ENCODE data around the gene CTXND1. TPM values are rescaled to one million over a fixed set of nuclear protein-coding genes. Genes with fewer than 3 reads are reported as not detected.

CTXND1 gene
- total and polyA plus RNA-seq, 2 of the 13 experiments (the other 11 are each of a cell fraction or from before 2014, with no cell fraction given) = 1.2 to 2.1 TPM

DNA sequence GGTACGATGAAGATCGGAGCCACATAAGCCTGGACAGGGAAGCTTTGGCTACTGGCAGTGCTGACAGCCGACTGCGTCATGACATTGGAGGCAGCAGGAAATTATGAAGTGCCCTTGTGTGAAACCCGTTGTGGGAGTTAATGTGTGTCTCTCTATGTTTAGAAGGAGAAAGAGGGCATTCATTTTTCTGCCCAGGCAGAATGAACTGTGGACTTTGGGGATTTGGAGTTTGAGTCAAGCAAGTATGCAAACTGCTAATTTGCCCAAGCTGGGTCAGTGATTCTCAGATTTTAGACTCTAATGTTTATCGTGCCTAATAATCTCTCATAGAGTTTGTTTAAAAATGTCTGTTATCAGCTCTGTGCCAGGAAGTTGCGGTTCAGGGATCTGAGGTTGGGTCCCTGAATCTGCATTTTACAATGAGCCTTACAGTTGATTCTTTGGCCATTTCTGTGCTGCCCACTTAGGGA, 5.6 kb downstream of the CTXND1 start (continued):
- TF ChIP-seq KAT8 (CRISPR knock-in tag; IDR thresholded peaks at IDR 0.05) = 0 out of 2 replicates have a peak, but pooled peaks have one; percentile 15
- TF ChIP-seq FOXA3 (CRISPR knock-in tag; IDR thresholded peaks at IDR 0.05) = peak; percentile 29; the same call in 1 of the 2 replicates
- TF ChIP-seq ZNF17 (CRISPR knock-in tag; IDR thresholded peaks at IDR 0.05) = no peak
- no peak for TF ChIP-seq EED (CRISPR knock-in tag; IDR thresholded peaks at IDR 0.05)
- TF ChIP-seq NR2F6 (IDR thresholded peaks at IDR 0.05) = peak; percentile 28; the same call in 1 of the 2 replicates
- 0 out of 2 replicates have a peak, but pooled peaks have one; percentile 19 for TF ChIP-seq NR2F6 (CRISPR knock-in tag; IDR thresholded peaks at IDR 0.05)
- TF ChIP-seq NCOR1 (IDR thresholded peaks at IDR 0.05; ENCODE audit: borderline replicate concordance, low read length) = peak; percentile 49; the same call in 1 of the 2 replicates
- no peak for TF ChIP-seq SAFB2 (CRISPR knock-in tag; IDR thresholded peaks at IDR 0.05; ENCODE audit: borderline replicate concordance, low read depth)
- no peak for TF ChIP-seq NR3C1 (CRISPR knock-in tag; IDR thresholded peaks at IDR 0.05)
- no peak for TF ChIP-seq ZNF577 (CRISPR knock-in tag; IDR thresholded peaks at IDR 0.05; ENCODE audit: borderline replicate concordance, low read depth)
- no peak for TF ChIP-seq RARG (CRISPR knock-in tag; IDR thresholded peaks at IDR 0.05; ENCODE audit: low read depth)
- TF ChIP-seq, protein P1, sequence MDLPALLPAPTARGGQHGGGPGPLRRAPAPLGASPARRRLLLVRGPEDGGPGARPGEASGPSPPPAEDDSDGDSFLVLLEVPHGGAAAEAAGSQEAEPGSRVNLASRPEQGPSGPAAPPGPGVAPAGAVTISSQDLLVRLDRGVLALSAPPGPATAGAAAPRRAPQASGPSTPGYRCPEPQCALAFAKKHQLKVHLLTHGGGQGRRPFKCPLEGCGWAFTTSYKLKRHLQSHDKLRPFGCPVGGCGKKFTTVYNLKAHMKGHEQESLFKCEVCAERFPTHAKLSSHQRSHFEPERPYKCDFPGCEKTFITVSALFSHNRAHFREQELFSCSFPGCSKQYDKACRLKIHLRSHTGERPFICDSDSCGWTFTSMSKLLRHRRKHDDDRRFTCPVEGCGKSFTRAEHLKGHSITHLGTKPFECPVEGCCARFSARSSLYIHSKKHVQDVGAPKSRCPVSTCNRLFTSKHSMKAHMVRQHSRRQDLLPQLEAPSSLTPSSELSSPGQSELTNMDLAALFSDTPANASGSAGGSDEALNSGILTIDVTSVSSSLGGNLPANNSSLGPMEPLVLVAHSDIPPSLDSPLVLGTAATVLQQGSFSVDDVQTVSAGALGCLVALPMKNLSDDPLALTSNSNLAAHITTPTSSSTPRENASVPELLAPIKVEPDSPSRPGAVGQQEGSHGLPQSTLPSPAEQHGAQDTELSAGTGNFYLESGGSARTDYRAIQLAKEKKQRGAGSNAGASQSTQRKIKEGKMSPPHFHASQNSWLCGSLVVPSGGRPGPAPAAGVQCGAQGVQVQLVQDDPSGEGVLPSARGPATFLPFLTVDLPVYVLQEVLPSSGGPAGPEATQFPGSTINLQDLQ (CRISPR knock-in tag; IDR thresholded peaks at IDR 0.05) = no peak
- TF ChIP-seq HOXA3 (CRISPR knock-in tag; IDR thresholded peaks at IDR 0.05) = peak; percentile 71
- TF ChIP-seq, protein P2, sequence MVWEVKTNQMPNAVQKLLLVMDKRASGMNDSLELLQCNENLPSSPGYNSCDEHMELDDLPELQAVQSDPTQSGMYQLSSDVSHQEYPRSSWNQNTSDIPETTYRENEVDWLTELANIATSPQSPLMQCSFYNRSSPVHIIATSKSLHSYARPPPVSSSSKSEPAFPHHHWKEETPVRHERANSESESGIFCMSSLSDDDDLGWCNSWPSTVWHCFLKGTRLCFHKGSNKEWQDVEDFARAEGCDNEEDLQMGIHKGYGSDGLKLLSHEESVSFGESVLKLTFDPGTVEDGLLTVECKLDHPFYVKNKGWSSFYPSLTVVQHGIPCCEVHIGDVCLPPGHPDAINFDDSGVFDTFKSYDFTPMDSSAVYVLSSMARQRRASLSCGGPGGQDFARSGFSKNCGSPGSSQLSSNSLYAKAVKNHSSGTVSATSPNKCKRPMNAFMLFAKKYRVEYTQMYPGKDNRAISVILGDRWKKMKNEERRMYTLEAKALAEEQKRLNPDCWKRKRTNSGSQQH (CRISPR knock-in tag; IDR thresholded peaks at IDR 0.05; ENCODE audit: low read depth) = no peak
- TF ChIP-seq, protein P3, sequence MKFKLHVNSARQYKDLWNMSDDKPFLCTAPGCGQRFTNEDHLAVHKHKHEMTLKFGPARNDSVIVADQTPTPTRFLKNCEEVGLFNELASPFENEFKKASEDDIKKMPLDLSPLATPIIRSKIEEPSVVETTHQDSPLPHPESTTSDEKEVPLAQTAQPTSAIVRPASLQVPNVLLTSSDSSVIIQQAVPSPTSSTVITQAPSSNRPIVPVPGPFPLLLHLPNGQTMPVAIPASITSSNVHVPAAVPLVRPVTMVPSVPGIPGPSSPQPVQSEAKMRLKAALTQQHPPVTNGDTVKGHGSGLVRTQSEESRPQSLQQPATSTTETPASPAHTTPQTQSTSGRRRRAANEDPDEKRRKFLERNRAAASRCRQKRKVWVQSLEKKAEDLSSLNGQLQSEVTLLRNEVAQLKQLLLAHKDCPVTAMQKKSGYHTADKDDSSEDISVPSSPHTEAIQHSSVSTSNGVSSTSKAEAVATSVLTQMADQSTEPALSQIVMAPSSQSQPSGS (CRISPR knock-in tag; IDR thresholded peaks at IDR 0.05) = no peak
- no peak for TF ChIP-seq RXRB (CRISPR knock-in tag; IDR thresholded peaks at IDR 0.05; ENCODE audit: borderline replicate concordance)
- no peak for TF ChIP-seq GTF3A (CRISPR knock-in tag; conservative IDR thresholded peaks at IDR 0.05)
- TF ChIP-seq ZNF616 (CRISPR knock-in tag; IDR thresholded peaks at IDR 0.05; ENCODE audit: low read depth) = no peak
- TF ChIP-seq BHLHE40 (IDR thresholded peaks at IDR 0.05; ENCODE audit: low read length) = no peak
- no peak for TF ChIP-seq SIX1 (CRISPR knock-in tag; IDR thresholded peaks at IDR 0.05; ENCODE audit: borderline replicate concordance)
- TF ChIP-seq KDM2A (CRISPR knock-in tag; IDR thresholded peaks at IDR 0.05; ENCODE audit: borderline replicate concordance, low read depth) = no peak
- no peak for TF ChIP-seq SOX13 (IDR thresholded peaks at IDR 0.05)
- peak in 1 of 2 experiments; percentile 7; a peak in 1 of 4 replicates for TF ChIP-seq SOX13 (CRISPR knock-in tag; conservative IDR thresholded peaks at IDR 0.05 in 1 of 2, IDR thresholded peaks at IDR 0.05 in 1 of 2)
- no peak for TF ChIP-seq NFKBIZ (CRISPR knock-in tag; IDR thresholded peaks at IDR 0.05)
- no peak for TF ChIP-seq ZNF7 (CRISPR knock-in tag; IDR thresholded peaks at IDR 0.05)
- no peak for TF ChIP-seq ZC3H4 (CRISPR knock-in tag; IDR thresholded peaks at IDR 0.05; ENCODE audit: borderline replicate concordance)

All from HepG2 (cell line).